GM12878 (cell line): ENCODE results near the gene PYHIN1. TPM values are rescaled to one million over a fixed set of nuclear protein-coding genes. Genes with fewer than 3 reads are reported as not detected.

Experiments
- ATAC-seq: fragments of 200-7000 bp; cut with Tn5 transposase; 3 replicates; pipeline ENCODE4 v1.9.1; 2020; ENCODE audit warnings: mild to moderate bottlenecking, moderate library complexity
- BruUV-seq: library from RNA; stranded (reverse); fragments of 400-500 nt; replicated peaks from 2 replicates; lab custom pipeline; 2021; lab: Mats Ljungman, UMichigan
- CTCF ChIA-PET: fragments of 300-600 bp; sonication (Branson Sonifier 250); formaldehyde crosslinking; extraction: SDS; loops from one replicate; lab custom pipeline; 2021; ENCODE audit warnings: inconsistent platforms; lab: Yijun Ruan, JAX
- POLR2A ChIA-PET: fragments of 350-600 bp; formaldehyde crosslinking; extraction: SDS; loops from one replicate; lab custom pipeline; 2021; ENCODE audit warnings: inconsistent platforms; lab: Charles Lee
- RAD21 ChIA-PET: fragments of 300-600 bp; sonication (Branson Sonifier 250); formaldehyde crosslinking; loops from one replicate; lab custom pipeline; 2023; ENCODE audit warnings: antibody characterized with exemption; ENCODE audit not compliant: unreplicated experiment; lab: Charles Lee
- SMC1A ChIA-PET: fragments of 300-600 bp; sonication (Branson Sonifier 250); formaldehyde crosslinking; loops from one replicate; lab custom pipeline; 2023; ENCODE audit not compliant: unreplicated experiment, uncharacterized antibody; lab: Charles Lee
- DNase-seq: peaks from one replicate; pipeline ENCODE4 v3.0.0-alpha.2; 2011; ENCODE audit warnings: low read depth, low spot score
- FAIRE-seq: peaks from 3 replicates; lab custom pipeline; 2011; peaks lifted over from hg19 to GRCh38; lab: Jason Lieb, UNC
- H2AFZ ChIP-seq: 2 replicates; pipeline ENCODE4 v1.6.0; 2011; ENCODE audit warnings: low read depth, low read length, control low read depth; ENCODE audit not compliant: control insufficient read depth
- H3K27ac ChIP-seq: 2 replicates; pipeline ENCODE4 v1.5.1; 2011; ENCODE audit warnings: control low read depth; ENCODE audit not compliant: control insufficient read depth, insufficient read depth
- H3K27me3 ChIP-seq, 2 experiments: replicated peaks in 1 of 2; 2 replicates each; pipeline versions ENCODE4 v1.6.0 to v1.6.1; 2011; ENCODE audit warnings: low read length in 1 of 2; ENCODE audit not compliant: control insufficient read depth in 2 of 2, insufficient read depth in 2 of 2
- H3K36me3 ChIP-seq, 2 experiments: 2 replicates each; pipeline ENCODE4 v1.5.1; 2011; ENCODE audit warnings: low read length in 1 of 2; ENCODE audit not compliant: control insufficient read depth in 2 of 2, insufficient read depth in 2 of 2
- H3K4me1 ChIP-seq: 2 replicates; pipeline ENCODE4 v1.6.1; 2011; ENCODE audit warnings: mild to moderate bottlenecking, low read length, moderate library complexity, mixed read lengths; ENCODE audit not compliant: control insufficient read depth, insufficient read depth
- H3K4me2 ChIP-seq: 2 replicates; pipeline ENCODE4 v1.6.0; 2011; ENCODE audit warnings: control low read depth; ENCODE audit not compliant: control insufficient read depth, insufficient read depth
- H3K4me3 ChIP-seq: fragments of 200-600 bp; sonication (generic); 2 replicates; pipeline ENCODE4 v1.5.1; 2016
- H3K79me2 ChIP-seq: 2 replicates; pipeline ENCODE4 v1.6.0; 2011; ENCODE audit warnings: low read length; ENCODE audit not compliant: control insufficient read depth, insufficient read depth
- H3K9ac ChIP-seq: 2 replicates; pipeline ENCODE4 v1.8.0; 2011; ENCODE audit warnings: low read length, control low read depth, mixed read lengths; ENCODE audit not compliant: control insufficient read depth, insufficient read depth
- H3K9me3 ChIP-seq: replicated peaks from 3 replicates; pipeline ENCODE4 v1.5.1; 2011; ENCODE audit warnings: mild to moderate bottlenecking, low read length; ENCODE audit not compliant: control insufficient read depth, insufficient read depth
- H4K20me1 ChIP-seq: 2 replicates; pipeline ENCODE4 v1.6.0; 2011; ENCODE audit not compliant: control insufficient read depth, insufficient read depth
- ATF2 ChIP-seq: IDR thresholded peaks from 2 replicates; pipeline ENCODE4 v1.6.1; 2012; ENCODE audit warnings: low read length, inconsistent platforms
- IKZF2 ChIP-seq, 2 experiments: fragments of 450-650 bp; IDR thresholded peaks; 2 replicates each; pipeline ENCODE4 v1.6.1; 2017; ENCODE audit warnings: mild to moderate bottlenecking in 2 of 2, moderate library complexity in 2 of 2
- MEF2A ChIP-seq: IDR thresholded peaks from 2 replicates; pipeline ENCODE4 v1.6.1; 2011; ENCODE audit warnings: low read depth, mild to moderate bottlenecking, low read length, moderate library complexity; ENCODE audit not compliant: insufficient read depth
- POLR2A ChIP-seq: IDR thresholded peaks from 2 replicates; pipeline ENCODE4 v1.6.1; 2011; ENCODE audit warnings: low read depth, mild to moderate bottlenecking, low read length
- PRDM15 ChIP-seq: fragments of 450-650 bp; formaldehyde crosslinking; IDR thresholded peaks from 2 replicates; pipeline ENCODE4 v1.4.0; 2020; ENCODE audit warnings: mild to moderate bottlenecking, moderate library complexity
- in situ Hi-C: fragments of 300-500 bp; cut with MboI; formaldehyde crosslinking; loops from 9 replicates; pipeline ENCODE4 v1.14.3; 2018; ENCODE audit warnings: mixed read lengths
- intact Hi-C: fragments of 100-400 bp; cut with micrococcal nuclease; formaldehyde crosslinking; loops from one replicate; pipeline ENCODE4 v1.14.2; 2022; ENCODE audit not compliant: unreplicated experiment
- polyA plus RNA-seq, 11 experiments: library from polyadenylated mRNA; depleted of rRNA in 4 of 11; unstranded in 6 of 11; stranded (reverse) in 5 of 11; fragments of >200 nt; fragmentation: Nextera tagmentation in 4 of 11; fragmentation: Illumina TruSeq in 1 of 11; extraction: Ambion mirVana in 4 of 11; extraction: Trizol in 1 of 11; gene quantifications; 1 replicate in 1 of 11; 2 replicates in 10 of 11; pipeline versions ENCODE4 v1.2.1 to v1.2.3, GENCODE V29; 2011 to 2016; ENCODE audit warnings: inconsistent platforms in 2 of 11, missing spikeins in 2 of 11, low read depth in 1 of 11
- total RNA-seq, 4 experiments: library from RNA; depleted of rRNA in 3 of 4; stranded (reverse); fragments of >200 nt in 3 of 4; fragmentation: Illumina TruSeq in 1 of 4; extraction: Trizol in 1 of 4; gene quantifications; 2 replicates each; pipeline versions ENCODE4 v1.2.1 to v1.2.3, GENCODE V29; 2013 to 2021

PYHIN1 gene
- total and polyA plus RNA-seq, 10 of the 15 experiments (the other 5 are each of a cell fraction or from before 2014, with no cell fraction given), result 0.19 to 7.2 (median 0.38) TPM

- no peak for FAIRE-seq
Measured at GRCh38 chr1:159005161-159005560, 73.8 kb downstream of the PYHIN1 start.

More at GRCh38 chr1:159005161-159005560, 73.8 kb downstream of the PYHIN1 start:
- Histone ChIP-seq H4K20me1 (no peaks in the 10 kb centered on the region), H3K9ac (no peak overlapping the region), H3K4me2 (no peak overlapping the region), H3K36me3 (no peaks in the 10 kb centered on the region), H3K79me2 (peaks cover 14% of the 10 kb centered on the region), H3K27me3 (no peaks in the 10 kb centered on the region), H3K27ac (no peak overlapping the region), H3K4me3 (no peak overlapping the region), H3K4me1 (peaks cover 15% of the 10 kb centered on the region; the same call in 1 of the 2 replicates), H3K9me3 (no peaks in the 10 kb centered on the region; the same call in 2 of the 3 replicates), H2AFZ (peak overlapping the region; percentile 74)
- ChIA-PET SMC1A (interaction anchor here (0.9 to 1.4 kb wide), 6 partner anchors 11 to 83 kb away, joined by 3 to 10 read pairs (median 4); partner anchors contain the start of gene AIM2), RAD21 (interaction anchor here (0.6 to 1.3 kb wide), 4 partner anchors 63 to 167 kb away, joined by 3 to 4 read pairs (median 3); partner anchors contain the start of gene AIM2), CTCF (interaction anchor here (0.6 to 1.9 kb wide), 5 partner anchors 15 to 591 kb away, joined by 3 to 6 read pairs (median 3); no protein-coding TSS in a partner anchor), POLR2A (no interaction called here)
- BruUV-seq, result no TSS peak
- TF ChIP-seq POLR2A (no peak), ATF2 (no peak), MEF2A (no peak), PRDM15 (CRISPR knock-in tag) (no peak), IKZF2 (IDR thresholded peaks at IDR 0.05) (no peak)
- intact Hi-C loops, result no loop called here
- no peak for ATAC-seq
- in situ Hi-C loops, result loop anchor here (5.0 to 10.0 kb wide), 2 partner anchors 173 to 720 kb away; partner anchors contain the start of genes CD1C and MNDA
- DNase-seq, result no peak
